GM19324 (cell line): ENCODE measurements around the gene GPATCH8.

ENCODE experiments used
- ATAC-seq: cut with Tn5 transposase; IDR thresholded peaks from one replicate; pipeline ENCODE4 v1.9.1; 2021; ENCODE audit warnings: mild to moderate bottlenecking, moderate library complexity; ENCODE audit not compliant: unreplicated experiment, low FRiP score

The GPATCH8 gene

GRCh38 chr17:44359458-44360143 is 143.6 kb downstream of the GPATCH8 start:
- ATAC-seq, result no peak

- no peak for ATAC-seq
Observed at GRCh38 chr17:44359006-44359405, 144.2 kb downstream of the GPATCH8 start.

GRCh38 chr17:44358066-44358465 is 145.1 kb downstream of the GPATCH8 start:
- no peak for ATAC-seq

- ATAC-seq, result no peak
Observed at GRCh38 chr17:44356241-44356640, 147.0 kb downstream of the GPATCH8 start.

GRCh38 chr17:44355642-44356099 is 147.5 kb downstream of the GPATCH8 start:
- no peak for ATAC-seq

GRCh38 chr17:44354582-44355561 is 148.3 kb downstream of the GPATCH8 start:
- no peak for ATAC-seq

- no peak for ATAC-seq
Observed at GRCh38 chr17:44353672-44354331, 149.4 kb downstream of the GPATCH8 start.

- no peak for ATAC-seq
Observed at GRCh38 chr17:44352828-44353671, 150.2 kb downstream of the GPATCH8 start.

GRCh38 chr17:44351961-44352827 is 151.0 kb downstream of the GPATCH8 start:
- ATAC-seq, result no peak

GRCh38 chr17:44351464-44351863 is 151.7 kb downstream of the GPATCH8 start:
- no peak for ATAC-seq

GRCh38 chr17:44350733-44351226 is 152.4 kb downstream of the GPATCH8 start:
- ATAC-seq, result no peak

GRCh38 chr17:44349553-44350070 is 153.6 kb downstream of the GPATCH8 start:
- no peak for ATAC-seq

- no peak for ATAC-seq
Observed at GRCh38 chr17:44348988-44349364, 154.2 kb downstream of the GPATCH8 start.

GRCh38 chr17:44348234-44348987 is 154.8 kb downstream of the GPATCH8 start:
- peak; percentile 29 for ATAC-seq
